HG03469 (cell line): ENCODE results near the gene PMEPA1.

Experiments
- ATAC-seq: cut with Tn5 transposase; IDR thresholded peaks from one replicate; pipeline ENCODE4 v1.9.1; 2021; ENCODE audit warnings: mild to moderate bottlenecking, moderate library complexity, moderate number of reproducible peaks; ENCODE audit not compliant: unreplicated experiment

PMEPA1 gene

GRCh38 chr20:57709823-57710799 lies at the start of gene PMEPA1:
Gene PMEPA1 (minus strand): TSS chr20:57710015. CDS start chr20:57709582, 433 bp downstream.
- ATAC-seq: peak; percentile 44

DNA sequence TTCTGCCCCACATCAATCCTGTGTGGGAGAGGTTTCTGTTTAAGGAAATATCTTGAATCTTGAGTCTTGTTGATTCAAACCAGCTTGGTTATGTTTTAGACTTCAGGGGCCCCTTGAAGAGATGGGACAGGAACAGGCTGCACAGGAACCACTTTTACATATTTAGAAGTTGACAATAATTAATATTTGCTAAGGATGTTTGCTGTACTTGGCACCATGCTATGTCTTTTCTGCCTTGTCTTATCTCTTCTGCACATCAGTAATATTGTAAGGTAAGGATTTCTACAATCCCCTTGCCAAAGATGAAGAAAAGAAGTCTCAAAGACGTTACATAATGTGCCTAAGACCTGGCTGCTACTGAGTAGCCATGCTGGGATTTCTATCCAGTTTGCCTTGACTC lies 48.0 kb upstream of the PMEPA1 start:
- no peak for ATAC-seq

DNA sequence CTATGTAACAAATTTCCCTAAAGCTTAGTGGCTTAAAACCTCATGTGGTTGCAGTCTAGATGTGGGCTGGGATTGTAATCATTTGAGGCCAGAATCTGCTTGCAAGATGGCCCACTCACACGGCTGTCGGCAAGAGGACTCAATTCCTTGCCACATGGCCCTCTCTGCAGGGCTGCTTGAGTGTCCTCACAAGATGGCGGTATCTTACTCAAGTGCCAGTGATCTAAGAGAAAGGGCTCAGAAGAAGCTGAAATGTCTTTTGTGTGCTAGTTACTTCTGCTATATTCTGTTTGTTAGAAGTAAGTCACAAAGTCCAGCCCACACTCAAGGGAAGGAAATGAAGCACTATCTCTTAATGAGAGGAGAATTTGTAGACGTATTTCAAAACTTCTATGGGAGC lies 47.1 kb upstream of the PMEPA1 start:
- ATAC-seq: no peak

DNA sequence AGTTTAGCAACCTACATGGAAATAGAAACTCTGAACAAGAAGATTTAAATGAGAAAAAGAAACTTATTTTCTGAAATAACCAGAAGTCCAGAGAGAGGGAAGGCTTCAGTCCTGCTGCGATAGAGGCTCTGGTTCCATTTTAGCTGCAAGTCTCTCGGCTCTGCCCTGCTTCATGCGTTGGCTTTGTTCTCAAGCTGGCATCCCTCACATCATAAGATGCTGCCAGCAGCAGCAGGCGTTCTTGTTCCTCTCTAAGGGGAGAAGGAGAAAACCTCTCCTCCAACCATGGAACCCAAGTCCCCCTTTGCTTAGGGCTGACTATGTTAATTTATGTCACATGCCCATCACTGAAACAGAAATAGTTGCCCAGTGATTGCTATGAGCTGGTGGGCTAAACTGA lies 46.4 kb upstream of the PMEPA1 start:
- ATAC-seq: no peak

DNA sequence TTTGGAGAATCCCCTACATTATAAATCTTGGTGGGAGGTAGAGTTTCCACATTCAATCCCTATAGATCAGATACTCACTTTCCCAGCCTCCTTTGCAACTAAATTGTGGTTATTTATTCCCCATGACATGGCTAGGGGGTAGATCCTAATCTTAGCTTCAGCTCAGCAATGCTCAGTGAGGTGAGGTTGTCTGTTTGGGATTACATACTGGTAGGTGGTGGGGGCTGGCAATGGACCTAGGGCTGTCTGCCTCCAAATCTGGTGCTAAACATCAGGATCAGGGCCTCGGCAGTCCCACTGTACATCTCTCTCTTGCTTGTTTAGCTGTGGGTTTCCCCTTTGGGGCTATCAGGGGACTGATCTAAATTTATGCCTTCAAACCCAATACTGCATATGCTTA lies 45.8 kb upstream of the PMEPA1 start:
- no peak for ATAC-seq

GRCh38 chr20:57754190-57754589 lies 44.4 kb upstream of the PMEPA1 start:
- ATAC-seq: no peak

GRCh38 chr20:57753332-57754164 lies 43.7 kb upstream of the PMEPA1 start:
- ATAC-seq: no peak

DNA sequence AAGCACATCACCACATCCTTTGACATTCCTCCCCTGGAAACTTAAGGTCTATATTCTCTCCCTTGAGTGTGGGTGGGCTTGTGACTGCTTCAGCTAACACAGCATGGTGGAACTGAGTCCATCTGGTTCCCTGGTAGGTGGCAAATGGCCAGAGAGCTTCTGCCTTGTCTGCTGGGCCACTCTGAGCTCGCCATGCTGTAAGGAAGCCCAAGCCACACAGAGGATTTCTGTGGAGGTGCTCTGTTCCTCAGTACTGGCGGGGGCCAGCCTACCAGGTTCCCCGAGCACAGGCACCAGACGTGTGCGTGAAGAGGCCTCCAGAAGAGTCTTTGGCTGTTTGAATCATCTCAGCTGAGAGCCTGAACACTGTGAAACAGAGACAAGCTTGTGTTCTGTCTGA lies 41.6 kb upstream of the PMEPA1 start:
- no peak for ATAC-seq

DNA sequence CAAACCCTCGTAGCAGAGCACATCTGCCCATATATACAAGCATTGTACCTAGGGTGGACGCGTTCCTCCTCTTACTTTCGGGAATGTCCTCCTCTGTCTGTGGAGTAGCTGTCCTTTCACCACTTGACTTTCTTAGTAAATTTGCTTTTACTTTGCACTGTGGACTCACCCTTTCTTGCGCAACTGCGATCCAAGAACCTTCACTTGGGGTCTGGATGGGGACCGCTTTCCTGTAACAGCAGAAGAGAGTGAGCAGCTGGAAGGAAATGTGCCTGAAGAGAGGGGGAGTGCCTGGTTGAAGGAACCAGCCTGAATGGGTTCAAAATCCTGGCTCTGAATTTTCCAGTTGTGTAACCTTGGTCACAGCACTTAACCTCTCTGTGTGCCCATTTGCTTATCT lies 40.1 kb upstream of the PMEPA1 start:
- ATAC-seq: no peak

GRCh38 chr20:57749131-57749690 lies 39.4 kb upstream of the PMEPA1 start:
- ATAC-seq: no peak

- no peak for ATAC-seq
Observed at GRCh38 chr20:57748601-57749130, 38.9 kb upstream of the PMEPA1 start.

DNA sequence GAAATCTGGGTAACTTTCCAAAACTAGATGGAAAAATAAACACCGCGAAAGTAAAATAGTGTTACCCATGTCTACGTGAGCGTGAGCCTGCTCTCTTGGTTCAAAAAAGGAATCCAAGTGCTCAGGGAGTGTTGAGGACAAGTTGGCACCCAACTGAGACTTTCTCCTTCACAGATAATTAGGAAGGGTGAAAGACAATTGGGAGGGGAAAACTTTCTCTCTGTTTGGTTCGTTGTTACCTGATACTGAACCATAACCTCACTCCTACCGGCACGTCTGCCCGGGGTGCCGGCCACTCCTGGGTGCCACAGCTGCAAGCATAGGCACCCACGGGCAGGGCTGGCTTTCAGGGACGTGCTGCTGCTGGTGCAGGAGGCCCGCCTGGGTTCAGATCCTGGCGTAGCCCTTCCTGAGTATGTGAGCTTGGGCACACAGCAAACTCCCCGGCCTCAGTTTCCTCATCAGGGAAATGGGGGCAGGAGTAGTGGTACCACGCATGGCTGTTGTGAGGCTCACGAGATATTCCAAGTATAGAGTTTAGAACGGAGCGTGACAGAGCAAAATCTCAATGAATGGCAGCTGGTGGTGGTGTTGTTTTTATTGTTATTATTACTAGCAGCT lies 38.2 kb upstream of the PMEPA1 start:
- no peak for ATAC-seq

- ATAC-seq: no peak
Observed at GRCh38 chr20:57746832-57747404, 37.1 kb upstream of the PMEPA1 start.

DNA sequence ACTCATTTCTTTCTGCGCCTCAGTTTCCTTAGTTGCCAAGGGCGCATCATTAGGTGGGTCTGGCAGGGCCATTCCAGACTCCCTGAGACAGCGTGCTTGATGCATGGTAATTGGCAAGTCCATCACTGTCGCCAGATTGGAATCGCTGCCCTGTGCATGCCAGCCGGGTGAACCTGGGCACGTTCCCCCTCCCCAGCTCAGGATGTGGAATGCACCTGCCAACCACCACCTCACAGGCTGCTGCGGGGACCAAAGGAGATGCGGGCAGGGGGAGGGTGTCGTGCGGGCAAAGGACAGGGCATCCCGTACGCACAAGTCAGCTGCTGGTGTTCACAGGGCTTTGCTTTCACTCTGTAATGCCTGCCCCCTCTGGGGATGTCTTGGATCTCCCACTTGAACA lies 36.4 kb upstream of the PMEPA1 start:
- ATAC-seq: no peak

DNA sequence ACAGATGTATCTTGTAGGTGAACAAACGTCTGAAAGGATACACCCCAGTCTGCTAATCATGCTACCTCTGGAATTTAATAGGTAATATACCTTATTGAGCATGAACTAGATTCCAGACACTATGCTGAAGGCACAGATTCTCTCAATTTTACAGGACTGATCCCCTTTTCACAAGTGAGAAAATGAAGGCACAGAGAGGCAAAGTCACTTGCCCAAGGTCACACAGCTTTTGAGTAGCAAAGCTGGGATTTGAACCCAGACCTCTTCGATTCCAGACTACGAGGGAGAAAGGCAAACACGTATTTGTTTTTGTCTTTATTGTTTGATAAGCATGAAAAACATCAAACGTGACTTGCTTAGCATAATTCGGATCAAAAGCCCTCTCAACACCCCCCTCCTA lies 34.4 kb upstream of the PMEPA1 start:
- no peak for ATAC-seq

GRCh38 chr20:57743450-57744095 lies 33.8 kb upstream of the PMEPA1 start:
- no peak for ATAC-seq

- no peak for ATAC-seq
Observed at GRCh38 chr20:57742507-57743181, 32.8 kb upstream of the PMEPA1 start.

DNA sequence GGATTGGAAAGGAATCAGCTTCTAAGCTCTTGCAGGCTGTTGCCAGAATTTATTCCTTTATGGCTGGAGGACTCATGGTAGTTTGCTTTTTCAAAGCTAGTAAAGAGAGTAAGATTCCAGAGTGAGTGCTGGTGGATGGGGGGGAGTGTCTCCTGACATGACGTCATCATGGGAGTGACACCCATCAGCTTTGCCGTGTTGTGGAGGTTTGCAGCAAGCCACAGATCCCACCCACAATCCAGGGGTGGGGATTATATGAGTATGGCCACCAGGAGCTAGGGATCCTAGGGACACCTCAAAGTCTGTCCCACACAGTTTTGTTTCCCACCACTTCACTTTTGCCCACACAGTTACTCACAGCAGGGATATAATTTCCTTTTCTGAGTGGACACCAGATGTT lies 28.7 kb upstream of the PMEPA1 start:
- ATAC-seq: no peak

DNA sequence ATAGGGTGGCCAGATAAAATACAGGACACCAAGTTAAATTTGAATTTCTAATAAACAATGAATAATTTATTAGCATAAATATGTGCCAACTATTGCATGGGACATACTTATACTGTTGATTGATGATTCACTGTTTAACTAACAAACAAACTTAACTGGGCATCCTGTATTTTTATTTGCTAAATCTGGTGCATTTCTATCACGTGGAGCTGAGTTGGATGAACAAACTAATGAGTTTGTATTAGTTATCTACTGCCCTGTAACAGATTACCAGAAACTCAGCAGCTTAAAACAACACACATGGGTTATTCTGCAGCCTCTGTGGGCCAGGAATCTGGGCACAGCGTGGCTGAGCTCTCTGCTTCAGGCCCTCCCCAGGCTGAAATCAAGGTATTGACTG lies 28.2 kb upstream of the PMEPA1 start:
- no peak for ATAC-seq
